Measurements from ENCODE around the gene PM20D2.
A peak's percentile ranks its signal among the peaks of the same experiment; 100 is the strongest.
"Not testable (repeated sequence)": the region's sequence is repeated elsewhere in the genome, so short reads cannot be mapped to it uniquely, and the experiment has no call there.

Gene PM20D2

GRCh38 chr6:89117211-89118108 lies 28.4 kb upstream of the PM20D2 start, which contains the start of gene SRSF12:
Gene SRSF12 (minus strand): TSS chr6:89118071. CDS start chr6:89117887, 184 bp downstream.
- POLR2A ChIA-PET, result no interaction called here

GRCh38 chr6:89118931-89119330 lies 26.9 kb upstream of the PM20D2 start:
- CTCF ChIA-PET, result interaction anchor here (2.7 kb wide), 1 partner anchor 9 kb away, joined by 9 read pairs; no protein-coding TSS in a partner anchor
- POLR2A ChIA-PET, result no interaction called here
- no peak for DNase-seq (ENCODE audit: extremely low spot score)
- TF ChIP-seq CTCF (IDR thresholded peaks at IDR 0.05; ENCODE audit: control extremely low read depth, extremely low read depth, low read depth, missing control alignments), result no peak

More at GRCh38 chr6:89117211-89118108, 28.4 kb upstream of the PM20D2 start, which contains the start of gene SRSF12:
- no peak for TF ChIP-seq CTCF (IDR thresholded peaks at IDR 0.05; ENCODE audit: control extremely low read depth, extremely low read depth, low read depth, missing control alignments)
- peak; percentile 84 for DNase-seq (ENCODE audit: extremely low spot score)
- CTCF ChIA-PET, result interaction anchor here (1.4 to 1.6 kb wide), 2 partner anchors 17 to 133 kb away, joined by 3 read pairs; no protein-coding TSS in a partner anchor

- ChIA-PET POLR2A (no interaction called here), CTCF (interaction anchor here (1.1 to 2.7 kb wide), 3 partner anchors 10 to 21 kb away, joined by 4 to 9 read pairs (median 4); no protein-coding TSS in a partner anchor)
- no peak for DNase-seq (ENCODE audit: extremely low spot score)
- no peak for TF ChIP-seq CTCF (IDR thresholded peaks at IDR 0.05; ENCODE audit: control extremely low read depth, extremely low read depth, low read depth, missing control alignments)
Observed at GRCh38 chr6:89120371-89120770, 25.5 kb upstream of the PM20D2 start.

GRCh38 chr6:89121934-89122333 lies 23.9 kb upstream of the PM20D2 start:
- CTCF ChIA-PET, result interaction anchor here (0.8 to 2.7 kb wide), 8 partner anchors 10 to 228 kb away, joined by 3 to 13 read pairs (median 4); no protein-coding TSS in a partner anchor
- DNase-seq (ENCODE audit: extremely low spot score), result no peak
- POLR2A ChIA-PET, result no interaction called here
- TF ChIP-seq CTCF (IDR thresholded peaks at IDR 0.05; ENCODE audit: control extremely low read depth, extremely low read depth, low read depth, missing control alignments), result no peak

GRCh38 chr6:89122625-89123024 lies 23.2 kb upstream of the PM20D2 start:
- POLR2A ChIA-PET, result no interaction called here
- peak; percentile 57 for TF ChIP-seq CTCF (IDR thresholded peaks at IDR 0.05; ENCODE audit: control extremely low read depth, extremely low read depth, low read depth, missing control alignments)
- DNase-seq (ENCODE audit: extremely low spot score), result peak; percentile 48
- CTCF ChIA-PET, result interaction anchor here (0.8 to 2.7 kb wide), 10 partner anchors 10 to 310 kb away, joined by 3 to 13 read pairs (median 3); partner anchors contain the start of gene ANKRD6

GRCh38 chr6:89128256-89128671 lies 17.6 kb upstream of the PM20D2 start:
- POLR2A ChIA-PET; DNase-seq (ENCODE audit: extremely low spot score); CTCF ChIA-PET: not testable (repeated sequence)

GRCh38 chr6:89131599-89131998 lies 14.3 kb upstream of the PM20D2 start:
- ChIA-PET CTCF (interaction anchor here (0.8 to 3.4 kb wide), 4 partner anchors 8 to 18 kb away, joined by 4 to 13 read pairs (median 6); no protein-coding TSS in a partner anchor), POLR2A (no interaction called here)
- TF ChIP-seq CTCF (IDR thresholded peaks at IDR 0.05; ENCODE audit: control extremely low read depth, extremely low read depth, low read depth, missing control alignments), result no peak
- DNase-seq (ENCODE audit: extremely low spot score), result no peak
